HG03571 (cell line): ENCODE results near the gene ATRN.

Experiments
- ATAC-seq: cut with Tn5 transposase; IDR thresholded peaks from one replicate; pipeline ENCODE4 v1.9.1; 2021; ENCODE audit not compliant: unreplicated experiment

Gene ATRN

DNA sequence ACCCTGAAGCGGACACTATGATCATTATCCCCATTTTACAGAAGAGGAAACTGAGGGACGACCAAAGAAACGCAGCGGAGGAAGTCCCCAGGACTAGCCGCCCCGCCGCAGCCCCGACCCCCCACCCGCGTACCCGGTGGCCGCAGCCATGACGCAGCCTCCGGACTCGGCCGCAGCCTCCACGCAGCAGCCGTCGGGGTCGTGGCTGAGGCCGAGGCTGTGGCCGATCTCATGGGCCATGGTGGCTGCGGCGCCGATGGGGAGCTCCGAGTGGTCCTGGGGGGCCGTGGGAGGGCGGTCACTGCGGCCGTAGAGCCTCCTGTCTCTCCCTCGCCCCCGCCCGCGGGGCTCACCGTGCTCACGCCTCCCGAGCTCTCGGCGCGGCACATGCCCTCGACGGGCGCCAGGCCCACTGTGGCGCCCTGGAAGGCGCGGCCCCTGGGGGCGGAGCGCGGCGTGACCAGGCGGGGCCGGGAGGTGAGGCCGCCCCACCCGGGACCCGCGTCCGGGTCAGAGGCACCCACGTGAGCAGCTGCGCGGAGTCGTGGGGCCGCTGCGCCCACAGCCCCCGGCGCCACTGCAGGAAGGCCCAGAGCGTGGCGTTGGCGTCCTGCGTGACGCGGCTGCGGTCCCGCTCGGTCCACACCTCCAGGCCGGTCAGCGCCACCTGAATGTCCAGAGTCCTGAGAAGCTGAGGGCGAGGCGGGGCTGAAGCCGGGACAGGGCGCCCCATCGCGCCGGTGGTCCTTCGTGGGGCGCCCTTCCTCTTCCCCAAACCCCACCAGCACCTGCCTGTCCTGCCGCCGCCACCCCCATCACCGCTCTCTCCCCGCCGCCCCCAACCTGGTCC is 202.6 kb downstream of the ATRN start:
- ATAC-seq, result no peak

DNA sequence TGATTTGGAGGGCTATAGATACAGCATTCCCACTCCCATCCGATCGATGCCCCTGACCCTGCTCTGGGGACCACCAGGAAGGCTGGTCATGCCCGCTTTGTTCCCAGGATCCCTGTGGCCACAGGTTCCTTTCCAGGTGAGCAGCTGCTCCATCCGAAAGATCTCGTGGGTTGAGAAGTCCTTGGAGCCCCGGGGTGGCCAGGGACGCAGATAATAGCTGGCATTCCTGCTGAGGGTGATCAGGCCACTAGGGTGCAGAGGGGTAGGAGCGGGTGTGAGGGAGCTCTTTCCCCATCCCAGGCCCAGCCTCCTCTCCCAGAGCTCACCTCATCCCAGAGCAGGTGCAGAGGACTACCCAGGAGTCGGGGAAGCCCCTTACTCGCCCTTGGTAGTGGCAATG is 203.6 kb downstream of the ATRN start:
- no peak for ATAC-seq

GRCh38 chr20:3674995-3675900 is 204.4 kb downstream of the ATRN start:
- no peak for ATAC-seq

GRCh38 chr20:3677733-3678132 is 206.9 kb downstream of the ATRN start:
- no peak for ATAC-seq

GRCh38 chr20:3678198-3678597 is 207.4 kb downstream of the ATRN start:
- no peak for ATAC-seq

- ATAC-seq, result no peak
Observed at GRCh38 chr20:3678856-3679720, 208.3 kb downstream of the ATRN start.

- no peak for ATAC-seq
Observed at GRCh38 chr20:3679749-3680700, 209.2 kb downstream of the ATRN start.

DNA sequence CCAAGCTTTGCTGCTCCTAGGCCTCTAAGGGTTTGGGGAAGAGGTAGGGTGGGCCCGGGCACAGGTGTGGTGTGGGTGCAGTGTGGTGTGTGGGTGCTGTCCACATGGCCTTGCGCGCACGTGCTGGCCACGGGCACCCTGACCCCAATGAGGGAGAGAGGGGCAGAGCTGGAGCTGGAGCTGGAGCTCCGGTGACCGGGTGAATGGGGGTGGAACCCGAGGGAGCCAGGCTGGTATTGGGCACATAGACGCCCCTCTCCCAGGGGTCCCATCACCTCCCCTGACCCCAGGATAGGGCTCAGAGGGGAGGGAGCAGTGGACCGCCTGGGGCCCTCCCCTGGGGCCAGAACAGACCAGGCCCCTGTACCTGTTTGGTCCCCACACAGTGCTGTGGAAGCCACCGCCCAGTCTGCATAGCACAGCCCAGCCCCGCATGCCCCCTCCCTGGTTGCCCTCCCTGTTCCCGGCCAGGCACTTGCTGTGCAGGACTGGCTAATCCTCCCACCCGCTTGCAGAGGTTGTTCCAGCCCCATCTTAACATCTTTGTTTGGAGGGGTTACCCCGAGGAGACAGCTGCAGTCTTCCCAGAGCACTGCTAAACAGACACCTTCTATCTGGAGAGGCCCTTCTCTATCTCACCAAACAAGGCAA is 210.0 kb downstream of the ATRN start:
- no peak for ATAC-seq

- no peak for ATAC-seq
Observed at GRCh38 chr20:3681352-3681930, 210.6 kb downstream of the ATRN start.

- no peak for ATAC-seq
Observed at GRCh38 chr20:3681931-3682781, 211.3 kb downstream of the ATRN start, which contains the start of gene ADAM33. TSS of gene ADAM33 (minus strand) at chr20:3682010. CDS start at chr20:3682004, 6 bp downstream.

DNA sequence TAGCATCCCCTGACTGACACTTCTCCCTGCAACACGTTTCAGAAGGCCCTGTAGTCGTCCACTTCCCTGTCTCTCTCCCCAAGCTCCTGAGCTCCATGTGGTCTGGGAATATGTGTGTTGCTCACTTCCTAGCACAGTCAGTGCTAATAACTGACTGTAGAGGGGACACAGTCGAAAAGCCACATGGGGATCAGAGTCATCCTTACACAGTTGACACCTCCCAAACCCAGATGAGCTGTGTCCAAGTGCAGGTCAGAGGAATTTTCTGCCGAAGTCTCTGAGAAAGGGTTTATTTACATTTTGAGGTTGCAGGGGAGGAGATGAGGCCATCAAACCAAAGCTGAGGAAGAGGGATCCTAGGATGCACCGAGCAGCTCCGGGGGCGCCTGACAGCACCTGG is 214.5 kb downstream of the ATRN start:
- no peak for ATAC-seq

DNA sequence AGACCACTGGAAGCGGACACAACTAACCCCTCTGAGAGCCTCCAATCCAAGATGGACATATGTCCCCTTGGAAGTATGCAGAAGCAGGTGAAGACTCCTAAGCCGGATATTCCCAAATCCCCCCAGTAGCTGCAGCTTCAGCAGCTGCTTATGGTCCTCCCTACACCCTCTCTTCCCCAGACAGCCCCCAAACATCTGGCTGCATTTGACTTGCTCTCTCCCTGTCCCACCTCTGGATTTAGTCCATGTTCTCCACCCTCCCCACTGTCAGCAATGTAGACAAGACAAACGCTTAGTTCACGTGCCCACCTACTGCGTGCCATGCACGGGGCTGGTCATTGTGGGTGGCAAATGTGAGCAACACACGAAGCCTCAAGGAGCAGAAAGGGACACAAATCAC is 215.6 kb downstream of the ATRN start:
- ATAC-seq, result no peak

GRCh38 chr20:3686867-3687321 is 216.1 kb downstream of the ATRN start:
- ATAC-seq, result no peak

DNA sequence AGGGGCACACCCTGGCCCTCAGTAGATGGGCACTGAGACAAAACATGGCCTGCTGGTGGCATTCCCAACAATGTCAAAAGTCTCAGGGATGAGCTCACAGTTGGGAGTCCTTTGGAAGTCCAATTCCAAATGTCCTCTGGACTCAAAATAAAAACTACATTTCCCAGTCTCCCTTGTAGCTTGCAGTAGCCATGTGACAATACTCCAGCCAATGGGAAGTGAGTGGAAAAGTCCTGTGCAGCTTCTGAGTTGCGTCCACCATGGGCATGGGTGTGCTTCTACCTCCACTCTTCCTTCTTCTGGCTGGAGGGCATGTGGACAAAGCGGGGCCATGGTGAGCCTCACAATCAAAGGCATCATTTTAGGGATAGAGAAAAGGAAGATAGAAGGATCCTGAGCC is 216.8 kb downstream of the ATRN start:
- no peak for ATAC-seq

- ATAC-seq, result no peak
Observed at GRCh38 chr20:3689978-3690377, 219.2 kb downstream of the ATRN start.

DNA sequence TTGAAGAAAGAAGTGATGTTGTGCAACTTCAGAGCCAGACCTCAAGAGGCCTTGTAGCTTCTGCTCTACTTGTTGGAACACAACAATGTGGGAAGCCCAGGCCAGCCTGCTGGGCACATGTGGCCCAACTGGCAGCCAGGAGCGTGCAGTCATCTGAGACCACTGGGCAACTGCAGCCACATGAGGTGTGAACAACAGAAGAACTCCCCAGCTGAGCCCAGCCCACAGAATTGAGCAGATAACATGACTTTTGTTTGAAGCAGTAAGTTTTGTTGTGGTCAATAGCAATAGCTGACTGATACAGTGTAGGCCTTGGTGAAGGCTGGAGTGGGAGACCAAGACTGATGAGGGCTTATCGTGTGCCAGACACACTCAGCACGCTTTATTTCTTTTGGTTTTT is 219.6 kb downstream of the ATRN start:
- ATAC-seq, result no peak

DNA sequence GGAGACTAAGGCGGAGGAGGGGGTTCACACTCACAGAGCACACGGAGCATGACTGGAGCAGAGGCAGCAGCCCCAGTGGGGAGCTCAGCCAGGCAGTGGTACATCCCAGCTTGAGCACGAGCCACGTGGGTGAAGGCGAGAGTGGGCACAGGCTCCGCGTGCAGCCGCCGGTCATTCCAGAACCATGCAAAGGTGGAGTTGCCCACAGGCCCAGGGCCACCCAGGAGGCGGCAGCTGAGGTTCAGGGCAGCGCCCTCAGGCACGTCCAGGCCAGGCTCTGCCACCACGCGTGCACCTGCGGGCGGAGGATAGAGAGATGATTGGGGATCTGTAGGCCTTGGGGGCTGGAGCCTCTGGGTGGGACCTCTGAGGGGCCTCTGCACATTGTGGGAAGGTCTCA is 220.5 kb downstream of the ATRN start:
- no peak for ATAC-seq

DNA sequence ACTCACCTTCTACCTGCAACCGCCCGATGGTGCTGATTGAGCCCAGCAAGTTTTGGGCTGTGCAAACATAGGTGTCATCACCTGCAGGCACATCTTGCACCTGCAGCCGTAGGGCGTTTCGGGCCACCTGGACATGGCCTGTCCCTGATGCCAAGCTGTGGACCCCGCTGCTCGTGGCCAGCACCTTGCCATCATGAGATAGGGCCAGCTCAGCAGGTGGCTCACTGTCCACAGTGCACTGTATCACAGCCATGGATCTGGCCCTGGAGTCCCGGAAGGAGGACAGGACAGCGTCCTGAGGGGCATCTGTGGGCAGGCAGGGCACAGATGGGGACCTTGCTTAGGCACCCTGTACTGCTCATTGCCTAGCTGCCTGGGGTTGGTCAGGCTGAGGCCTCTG is 221.1 kb downstream of the ATRN start:
- no peak for ATAC-seq
